ENCODE results near the gene KLHL20. TPM values are rescaled to one million over a fixed set of nuclear protein-coding genes. Genes with fewer than 3 reads are reported as not detected.
A peak's percentile ranks its signal among the peaks of the same experiment; 100 is the strongest.

KLHL20 gene
- total RNA-seq, 1 experiment from 2014 or later = 11.4 TPM

GRCh38 chr1:173708787-173709186 lies 6.0 kb upstream of the KLHL20 start:
- intact Hi-C loops (cut with micrococcal nuclease; ENCODE audit: unreplicated experiment) = no loop called here
- no peak overlapping the region for H3K4me3 ChIP-seq (ENCODE audit: low read depth in 2 of 2, low read length in 2 of 2)
- BruUV-seq (replicated peaks) = no TSS peak
- TF ChIP-seq TCF7L2 (IDR thresholded peaks at IDR 0.05; ENCODE audit: low read depth, low read length) (no peak), SIN3A (IDR thresholded peaks at IDR 0.05; ENCODE audit: borderline replicate concordance, insufficient read depth, low read depth, low read length) (no peak), CTCF (IDR thresholded peaks at IDR 0.05) (no peak), REST (IDR thresholded peaks at IDR 0.05; ENCODE audit: insufficient read depth in 1 of 2, low read depth in 2 of 2, low read length in 1 of 2) (no peak), POLR2AphosphoS5 (IDR thresholded peaks at IDR 0.05; ENCODE audit: low read depth, low read length) (no peak)
- no peak overlapping the region for H3K27ac ChIP-seq (ENCODE audit: low read length)
- DNase-seq (ENCODE audit: low read depth, low spot score) (no peak), ATAC-seq (no peak)
- in situ Hi-C loops (cut with HindIII; ENCODE audit: low pct_unique_long_range_greater_than_20kb, low sequenced_read_pairs) = no loop called here
- ChIA-PET CTCF (no interaction called here), POLR2A (no interaction called here)
- no peaks in the 10 kb centered on the region for H3K9me3 ChIP-seq (ENCODE audit: control insufficient read depth, insufficient read depth, low read depth, low read length)
- H3K27me3 ChIP-seq (ENCODE audit: control insufficient read depth, insufficient read depth, low read length) = peaks cover 4% of the 10 kb centered on the region; the same call in 1 of the 2 replicates
- H3K36me3 ChIP-seq (ENCODE audit: control insufficient read depth, insufficient read depth, low read length) = no peaks in the 10 kb centered on the region
- H3K4me1 ChIP-seq (ENCODE audit: control insufficient read depth, insufficient read depth, low read length) = no peaks in the 10 kb centered on the region

- no TSS peak for BruUV-seq (replicated peaks)
- Histone ChIP-seq H3K27me3 (ENCODE audit: control insufficient read depth, insufficient read depth, low read length) (peaks cover 4% of the 10 kb centered on the region; the same call in 1 of the 2 replicates), H3K4me3 (ENCODE audit: low read depth in 2 of 2, low read length in 2 of 2) (peak overlapping the region; percentile 83 to 95), H3K9me3 (ENCODE audit: control insufficient read depth, insufficient read depth, low read depth, low read length) (no peaks in the 10 kb centered on the region; the same call in 1 of the 2 replicates), H3K36me3 (ENCODE audit: control insufficient read depth, insufficient read depth, low read length) (peaks cover 4% of the 10 kb centered on the region; the same call in 1 of the 2 replicates), H3K4me1 (ENCODE audit: control insufficient read depth, insufficient read depth, low read length) (peaks cover 11% of the 10 kb centered on the region), H3K27ac (ENCODE audit: low read length) (peak overlapping the region; percentile 93)
- TF ChIP-seq SIN3A (IDR thresholded peaks at IDR 0.05; ENCODE audit: borderline replicate concordance, insufficient read depth, low read depth, low read length) (no peak), CTCF (IDR thresholded peaks at IDR 0.05) (no peak), REST (IDR thresholded peaks at IDR 0.05; ENCODE audit: insufficient read depth in 1 of 2, low read depth in 2 of 2, low read length in 1 of 2) (no peak)
- POLR2A ChIA-PET = no interaction called here
- CTCF ChIA-PET = no interaction called here
- intact Hi-C loops (cut with micrococcal nuclease; ENCODE audit: unreplicated experiment) (loop anchor here (10.0 kb wide), 1 partner anchor 280 kb away; no protein-coding TSS in a partner anchor), in situ Hi-C loops (cut with HindIII; ENCODE audit: low pct_unique_long_range_greater_than_20kb, low sequenced_read_pairs) (no loop called here)
- no peak for DNase-seq (ENCODE audit: low read depth, low spot score)
- no peak for ATAC-seq
Measured at GRCh38 chr1:173714441-173714758, 381 bp upstream of the KLHL20 start.
